ENCODE data around the gene PPOX. TPM values are rescaled to one million over a fixed set of nuclear protein-coding genes. Genes with fewer than 3 reads are reported as not detected.

The PPOX gene
- polyA plus RNA-seq, 4 donors, result 34.6 to 62.0 (median 49.4) TPM

DNA sequence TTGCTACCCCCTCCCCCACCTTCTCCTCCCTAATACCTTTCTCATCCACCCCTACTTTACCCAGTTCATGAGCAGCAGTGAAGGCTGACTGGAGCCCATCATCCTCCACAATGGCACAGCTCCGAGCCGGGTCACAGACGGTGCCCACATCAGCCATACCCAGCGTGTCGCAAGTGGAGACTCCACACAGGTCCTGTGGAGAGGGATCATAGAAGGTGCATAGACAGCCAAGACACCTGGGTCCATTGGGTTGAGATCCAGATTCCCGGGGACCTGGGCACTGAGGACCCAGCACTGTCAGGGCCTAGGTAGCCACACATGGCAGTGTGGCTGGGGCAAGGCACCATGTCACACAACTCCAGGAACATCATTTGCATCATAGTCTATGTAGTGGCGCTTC lies 29.9 kb downstream of the PPOX start:
- no peak for DNase-seq (ENCODE audit: low read depth in 4 of 4, low spot score in 2 of 4)

GRCh38 chr1:161196521-161197451 lies 30.6 kb downstream of the PPOX start:
- no peak for DNase-seq (ENCODE audit: low read depth in 4 of 4, low spot score in 2 of 4)

DNA sequence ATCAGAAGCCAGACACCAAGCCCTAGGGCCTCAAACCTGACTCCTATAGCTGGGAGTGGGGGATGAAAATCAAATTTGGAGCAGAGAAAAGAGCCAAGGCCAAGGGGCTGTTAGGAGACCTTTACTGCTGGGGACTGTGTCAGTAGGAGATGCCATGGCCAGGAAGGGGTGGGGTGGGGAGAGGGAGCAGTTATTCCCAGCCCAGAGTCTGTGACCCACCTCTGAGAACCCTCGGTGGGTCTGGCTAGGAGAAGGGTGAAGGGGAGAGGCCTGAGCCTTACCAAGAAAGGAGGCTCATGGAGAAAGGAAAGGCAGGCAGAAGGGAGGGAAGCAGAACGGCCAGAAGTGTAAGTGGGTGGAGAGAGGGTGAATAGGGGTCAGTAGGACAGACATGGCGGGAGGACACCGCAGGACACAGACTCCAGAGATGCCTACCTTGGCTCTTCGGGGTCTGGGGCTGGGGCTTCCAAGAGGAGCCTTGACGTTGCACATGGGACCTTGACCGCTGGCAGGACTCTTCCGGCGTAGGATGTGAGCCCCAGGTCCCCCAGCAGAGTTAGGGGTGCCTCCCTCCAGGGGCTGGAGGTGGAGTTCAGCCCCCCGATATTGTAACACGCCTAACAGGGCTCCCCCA lies 31.5 kb downstream of the PPOX start:
- no peak for DNase-seq (ENCODE audit: low read depth in 4 of 4, low spot score in 2 of 4)

DNA sequence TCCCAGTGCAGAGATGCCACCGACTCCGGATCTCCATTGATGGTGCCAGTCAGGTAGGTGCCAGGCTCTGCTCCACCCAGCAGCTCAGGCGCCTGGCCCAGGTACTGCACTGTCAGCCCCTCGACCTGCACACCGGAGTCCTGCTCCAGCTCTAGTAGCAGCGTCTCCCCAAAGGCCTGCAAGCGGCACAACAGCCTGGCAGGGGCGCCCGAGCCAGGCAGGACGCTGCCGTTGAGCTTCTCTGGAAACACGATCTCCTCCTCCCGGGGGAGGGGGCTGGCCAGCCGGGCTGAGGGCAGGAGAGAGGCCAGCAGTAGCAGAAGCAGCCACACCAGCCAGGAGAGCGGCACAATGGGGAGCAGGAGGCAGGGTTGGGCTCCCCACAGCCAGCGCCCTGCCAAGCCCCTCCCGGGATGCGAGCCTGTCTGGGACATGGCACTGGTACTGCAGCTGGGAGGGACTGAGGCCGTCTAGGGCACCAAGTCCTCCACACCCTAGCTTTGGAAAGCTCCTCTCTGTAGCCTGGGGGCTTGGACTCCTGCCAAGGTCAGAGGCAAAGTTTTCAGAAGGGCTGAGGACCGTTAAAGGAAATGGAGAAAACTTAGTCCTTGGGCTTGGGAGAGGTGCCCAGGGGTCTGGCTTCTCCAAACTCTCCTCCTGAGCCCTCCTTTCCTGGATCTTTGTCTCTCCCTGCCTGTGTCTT lies 32.1 kb downstream of the PPOX start:
- no peak for DNase-seq (ENCODE audit: low read depth in 4 of 4, low spot score in 2 of 4)

GRCh38 chr1:161198897-161199431 lies 32.7 kb downstream of the PPOX start, which contains the start of gene ADAMTS4:
Gene ADAMTS4 (minus strand): TSS chr1:161199054. CDS start chr1:161198627, 427 bp downstream.
- DNase-seq (ENCODE audit: low read depth in 4 of 4, low spot score in 2 of 4), result no peak

- no peak for DNase-seq (ENCODE audit: low read depth in 4 of 4, low spot score in 2 of 4)
These were observed 33.4 kb downstream of the PPOX start for GRCh38 chr1:161199506-161200139.

GRCh38 chr1:161200421-161200991 lies 34.3 kb downstream of the PPOX start:
- DNase-seq (ENCODE audit: low read depth in 4 of 4, low spot score in 2 of 4), result no peak

DNA sequence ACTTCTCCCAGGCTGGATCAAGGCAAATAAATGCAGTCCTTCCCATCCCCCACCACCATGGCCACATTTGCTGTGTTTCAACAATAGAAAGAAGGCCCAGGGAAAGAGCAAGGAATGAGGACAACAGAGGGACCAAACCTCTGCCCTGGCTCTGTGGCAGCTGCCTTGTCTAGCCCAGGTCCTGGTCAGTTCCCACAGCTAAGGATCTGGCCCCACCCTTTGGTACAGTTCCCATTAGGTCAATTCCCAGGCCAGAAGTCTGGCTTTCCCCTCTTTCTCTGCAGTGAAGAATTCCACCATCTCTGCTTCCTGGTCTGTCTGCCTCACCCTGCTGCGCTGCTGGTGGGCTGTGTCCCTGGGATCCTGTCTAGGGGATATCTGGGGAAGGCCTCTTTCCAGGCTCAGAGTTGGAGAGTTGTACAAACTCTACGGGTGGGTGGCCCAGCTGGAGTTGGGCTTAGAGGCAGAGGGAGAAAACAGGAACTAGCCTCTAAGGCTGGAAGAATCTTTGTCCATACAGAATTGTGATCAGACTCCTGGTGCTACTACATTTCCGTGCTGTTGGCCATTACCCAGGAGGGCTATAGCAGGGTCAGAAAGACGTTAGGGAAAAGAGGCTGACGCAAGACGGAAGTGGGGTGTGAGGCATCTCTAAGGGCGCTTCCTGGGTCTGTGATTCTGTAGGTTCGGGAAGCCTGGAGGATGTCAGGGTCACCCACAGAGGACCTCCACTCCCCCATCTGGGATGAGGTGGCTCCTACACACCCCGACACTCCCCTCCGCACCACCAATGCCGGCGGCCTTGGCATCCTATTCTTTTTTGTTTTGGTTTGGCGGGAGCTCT lies 35.0 kb downstream of the PPOX start:
- no peak for DNase-seq (ENCODE audit: low read depth in 4 of 4, low spot score in 2 of 4)

GRCh38 chr1:161201836-161202712 lies 35.8 kb downstream of the PPOX start, which contains the start of gene NDUFS2:
Gene NDUFS2 (plus strand): TSS chr1:161202367. CDS start chr1:161202386, 19 bp downstream.
- DNase-seq (ENCODE audit: low read depth in 4 of 4, low spot score in 2 of 4), result peak; percentile 95 to 99 (median 98)

- no peak for DNase-seq (ENCODE audit: low read depth in 4 of 4, low spot score in 2 of 4)
These were observed 40.4 kb downstream of the PPOX start for GRCh38 chr1:161206411-161207140.

DNA sequence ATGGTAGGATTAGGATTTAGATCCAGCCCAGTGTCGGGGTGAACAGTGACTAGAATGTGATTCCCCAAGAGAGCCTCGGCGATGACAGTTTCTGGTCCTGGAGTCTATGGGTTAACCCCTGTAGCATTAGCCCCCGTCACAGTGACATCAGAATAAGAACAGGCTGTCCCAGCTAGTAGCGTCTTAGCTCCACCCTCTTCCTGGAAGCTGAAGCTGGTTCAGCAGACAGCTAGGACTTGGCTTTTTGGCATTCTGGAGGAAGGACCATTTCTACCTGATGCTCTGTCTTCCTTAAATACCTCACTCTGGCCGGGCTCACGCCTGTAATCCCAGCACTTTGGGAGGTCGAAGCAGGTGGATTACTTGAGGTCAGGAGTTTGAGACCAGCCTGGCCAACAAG lies 40.9 kb downstream of the PPOX start:
- no peak for DNase-seq (ENCODE audit: low read depth in 4 of 4, low spot score in 2 of 4)

DNA sequence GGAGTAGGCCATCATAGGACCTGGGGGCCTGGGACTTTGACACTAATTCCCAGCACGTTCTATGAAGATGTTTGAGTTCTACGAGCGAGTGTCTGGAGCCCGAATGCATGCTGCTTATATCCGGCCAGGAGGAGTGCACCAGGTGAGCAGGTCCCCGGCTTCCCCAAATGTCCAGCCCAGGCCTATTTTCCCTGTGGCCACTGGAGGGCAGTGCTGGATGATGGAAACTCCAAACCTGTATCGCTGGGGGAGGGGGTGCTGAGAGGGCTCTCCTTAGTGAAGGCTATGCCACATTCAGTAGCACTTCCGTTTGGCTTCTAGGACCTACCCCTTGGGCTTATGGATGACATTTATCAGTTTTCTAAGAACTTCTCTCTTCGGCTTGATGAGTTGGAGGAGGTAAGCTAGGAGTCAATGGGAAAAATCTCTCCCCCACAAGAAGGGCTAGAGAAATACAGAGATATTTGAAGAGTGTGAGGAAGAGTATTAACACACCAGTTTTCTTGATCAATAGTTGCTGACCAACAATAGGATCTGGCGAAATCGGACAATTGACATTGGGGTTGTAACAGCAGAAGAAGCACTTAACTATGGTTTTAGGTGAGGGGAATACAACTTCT lies 43.7 kb downstream of the PPOX start:
- peak in 1 of 4 donors; percentile 68 for DNase-seq (ENCODE audit: low read depth in 4 of 4, low spot score in 2 of 4)

DNA sequence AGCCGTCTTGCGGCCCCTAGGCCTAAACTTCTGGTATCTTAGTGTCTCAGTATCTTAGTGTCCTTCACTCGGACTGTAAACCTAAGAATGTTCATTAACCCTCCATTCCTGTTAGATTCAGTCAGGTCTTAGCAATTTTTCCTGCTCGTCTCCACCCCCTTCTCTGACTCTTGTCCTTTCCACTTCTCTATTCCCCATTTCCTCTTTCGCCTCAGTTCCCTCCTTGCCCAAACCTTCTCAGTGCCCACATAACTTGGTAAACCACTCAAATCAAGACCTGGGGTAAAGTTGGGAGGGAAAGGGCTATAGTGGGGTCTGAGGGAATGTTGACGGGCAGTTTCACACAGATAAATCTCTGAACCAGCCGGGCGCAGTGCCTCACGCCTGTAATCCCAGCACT lies 48.1 kb downstream of the PPOX start:
- no peak for DNase-seq (ENCODE audit: low read depth in 4 of 4, low spot score in 2 of 4)

DNA sequence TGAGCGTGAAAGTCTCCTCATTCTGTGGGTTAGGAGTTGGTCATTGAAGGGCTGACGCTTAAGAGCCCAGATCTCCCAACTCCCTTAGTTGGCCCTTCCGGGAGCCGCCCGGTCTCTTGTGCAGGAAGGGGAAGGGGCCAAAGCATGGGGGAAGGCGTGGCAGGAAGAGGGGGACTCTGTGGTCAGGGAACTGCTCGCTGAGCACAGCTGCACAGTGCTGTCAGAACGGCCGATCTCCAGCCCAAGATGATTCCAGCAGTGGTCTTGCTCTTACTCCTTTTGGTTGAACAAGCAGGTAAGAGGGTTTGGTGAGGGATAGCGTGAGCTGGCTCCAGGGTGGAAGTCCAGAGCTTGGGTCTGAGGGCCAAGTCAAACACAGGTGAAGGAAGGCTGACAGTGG lies 48.9 kb downstream of the PPOX start, which contains the start of gene FCER1G:
FCER1G (plus strand) TSS at position 220 of the 400 bp plus-strand sequence; CDS start at position 247, 27 bp downstream.
- no peak for DNase-seq (ENCODE audit: low read depth in 4 of 4, low spot score in 2 of 4)

DNA sequence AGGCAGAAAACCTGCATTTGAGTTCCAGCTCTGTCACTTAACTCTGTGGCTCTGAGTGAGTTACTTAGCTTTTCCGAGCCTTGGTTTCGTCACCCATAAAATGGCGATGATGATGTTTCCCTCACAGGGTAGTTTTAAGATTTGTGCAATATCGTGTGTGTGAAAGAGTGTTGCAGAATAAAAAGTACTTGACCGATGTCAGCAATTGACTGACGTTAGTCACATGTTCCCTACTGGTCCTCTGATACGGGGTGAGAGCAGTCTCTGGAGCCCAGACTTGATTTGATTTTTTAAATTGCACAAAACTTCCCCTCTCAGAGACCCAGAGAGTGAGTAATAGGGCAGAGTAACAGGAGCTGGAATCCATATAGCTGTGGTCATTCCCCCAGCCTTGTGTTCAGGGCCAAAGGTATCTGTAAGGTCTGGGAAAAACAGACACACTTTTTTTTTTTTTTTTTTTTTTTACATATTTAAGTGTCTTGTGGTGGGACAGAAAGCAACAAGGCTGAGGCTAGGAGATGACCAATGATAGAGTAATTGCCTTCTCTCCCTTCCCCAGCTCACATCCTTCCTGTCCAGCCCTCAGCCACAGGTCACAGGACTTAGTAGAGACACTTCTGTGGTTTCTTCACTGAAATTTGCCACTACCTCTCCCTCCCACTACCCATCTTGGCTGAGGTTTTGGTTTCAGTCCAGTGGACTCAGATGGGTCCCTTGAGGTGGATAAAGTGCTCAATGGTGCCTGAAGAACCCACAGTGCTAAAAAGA lies 50.9 kb downstream of the PPOX start:
- DNase-seq (ENCODE audit: low read depth in 4 of 4, low spot score in 2 of 4), result no peak

DNA sequence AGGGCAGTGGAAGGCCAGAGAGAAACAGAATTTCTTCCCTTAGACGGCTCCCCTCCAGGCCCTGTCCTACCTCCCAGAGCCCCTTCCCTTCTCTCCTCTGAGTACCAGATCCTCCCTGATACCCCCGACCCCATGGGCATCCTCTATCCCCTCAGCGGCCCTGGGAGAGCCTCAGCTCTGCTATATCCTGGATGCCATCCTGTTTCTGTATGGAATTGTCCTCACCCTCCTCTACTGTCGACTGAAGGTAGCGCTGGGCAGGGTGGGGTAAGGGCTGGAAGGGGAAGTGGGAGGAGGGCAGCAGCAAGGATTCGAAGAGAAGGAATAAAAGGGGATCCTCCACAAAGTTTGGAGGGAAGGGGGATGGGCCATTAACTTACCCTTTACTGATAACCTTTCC lies 51.6 kb downstream of the PPOX start:
- no peak for DNase-seq (ENCODE audit: low read depth in 4 of 4, low spot score in 2 of 4)

Measured in left renal cortex interstitium (tissue), 4 donors.